ENCODE data around the gene MCF2L.

Gene MCF2L

GRCh38 chr13:112943309-112944125 is 25.5 kb upstream of the MCF2L start:
- DNase-seq = peak; percentile 84

GRCh38 chr13:112947796-112948195 is 21.2 kb upstream of the MCF2L start:
- DNase-seq = no peak

- no peak for DNase-seq
Observed at GRCh38 chr13:112951674-112952371, 17.2 kb upstream of the MCF2L start.

DNA sequence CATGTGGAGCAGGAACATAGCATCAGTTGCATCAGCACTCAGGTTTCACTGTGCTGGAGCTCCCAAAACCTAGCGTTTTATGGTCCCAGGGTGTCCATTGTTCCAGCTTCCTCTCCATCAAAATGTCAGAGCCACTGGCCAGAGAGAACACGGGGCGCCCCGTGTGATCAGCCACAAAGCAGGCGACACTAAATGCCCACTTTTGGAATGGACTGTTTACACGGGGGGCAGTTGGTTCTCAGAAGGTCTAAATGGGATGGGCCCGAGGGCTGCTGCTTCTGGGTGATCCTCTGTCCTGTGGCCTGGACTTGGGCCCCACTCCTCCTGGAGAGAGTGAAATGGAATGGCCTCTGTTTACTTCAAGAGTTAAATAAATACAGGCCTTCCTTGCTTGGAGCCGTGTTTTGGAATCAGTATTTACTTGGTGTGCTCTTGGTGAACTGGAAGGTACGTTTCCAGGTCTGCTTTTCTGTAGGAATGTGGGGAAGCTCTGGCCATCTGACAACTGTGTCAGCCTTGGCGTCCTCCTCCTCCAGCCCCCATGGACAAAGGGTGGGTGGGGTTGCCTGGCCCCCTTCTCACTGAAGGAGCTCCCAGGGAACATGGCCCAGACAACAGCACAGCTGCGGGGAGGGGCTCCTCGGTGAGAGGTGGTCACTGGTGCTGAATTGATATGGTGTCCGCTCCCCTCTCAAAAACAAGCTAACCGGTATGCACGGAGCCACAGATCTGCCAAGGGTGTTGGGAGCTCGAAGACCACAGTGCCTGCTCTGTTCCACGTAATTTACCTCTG is 16.1 kb upstream of the MCF2L start:
- no peak for DNase-seq

- DNase-seq = peak; percentile 37
Observed at GRCh38 chr13:112953591-112954487, 15.2 kb upstream of the MCF2L start.

GRCh38 chr13:112954488-112955270 is 14.3 kb upstream of the MCF2L start:
- DNase-seq = no peak

DNA sequence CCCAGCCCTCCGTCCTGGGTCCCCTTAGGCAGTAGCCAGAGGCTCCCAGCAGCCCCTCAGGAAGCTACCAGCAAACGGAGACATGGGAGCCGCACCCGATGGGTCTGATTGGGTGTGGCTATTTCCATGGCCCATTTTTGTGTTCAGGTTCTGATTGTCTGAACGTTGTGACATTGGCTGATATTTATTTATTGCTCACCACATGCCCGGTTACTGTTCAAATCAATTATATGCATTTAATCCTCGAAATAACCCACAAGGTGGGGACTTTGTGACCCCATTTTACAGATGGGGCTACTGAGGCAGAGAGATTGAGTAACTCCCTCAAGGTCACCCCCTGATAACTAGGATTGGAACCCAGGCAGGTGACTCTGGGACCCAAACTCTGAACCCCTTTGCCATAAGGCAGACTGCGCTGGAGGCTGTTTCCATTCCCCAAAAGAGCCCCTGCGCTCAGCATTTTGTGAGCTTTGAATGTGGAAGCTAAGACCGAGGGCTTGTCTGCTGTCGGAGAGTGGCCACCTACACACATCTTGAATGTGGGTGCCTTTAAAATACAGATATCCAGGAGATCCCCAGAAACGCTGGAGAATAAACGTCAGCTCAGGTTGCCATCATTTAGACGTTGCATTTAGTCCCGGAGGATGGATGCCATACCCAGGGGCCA is 13.6 kb upstream of the MCF2L start:
- DNase-seq = no peak

- DNase-seq = no peak
Observed at GRCh38 chr13:112955956-112956355, 13.1 kb upstream of the MCF2L start.

GRCh38 chr13:112956571-112957294 is 12.3 kb upstream of the MCF2L start:
- DNase-seq = peak; percentile 79

DNA sequence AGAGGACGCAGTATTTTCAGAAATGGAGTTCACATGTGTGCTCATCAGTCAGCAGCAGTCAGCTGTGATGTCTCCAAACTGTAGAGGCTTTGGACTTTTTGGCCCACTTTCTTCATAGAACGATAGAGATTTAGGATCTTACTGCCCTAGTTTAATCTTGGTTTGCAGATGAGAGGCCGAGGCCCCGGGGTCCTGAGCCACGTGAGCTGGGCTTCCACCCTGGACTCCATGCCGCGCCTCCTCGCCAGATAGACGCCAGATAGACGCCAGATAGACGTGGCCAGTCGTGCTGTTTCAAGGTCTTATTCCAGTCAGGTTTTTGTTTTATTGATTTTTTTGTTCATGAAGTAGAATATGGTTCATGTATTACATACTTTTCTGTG is 11.7 kb upstream of the MCF2L start:
- DNase-seq = no peak

GRCh38 chr13:112958127-112958989 is 10.7 kb upstream of the MCF2L start:
- no peak for DNase-seq

DNA sequence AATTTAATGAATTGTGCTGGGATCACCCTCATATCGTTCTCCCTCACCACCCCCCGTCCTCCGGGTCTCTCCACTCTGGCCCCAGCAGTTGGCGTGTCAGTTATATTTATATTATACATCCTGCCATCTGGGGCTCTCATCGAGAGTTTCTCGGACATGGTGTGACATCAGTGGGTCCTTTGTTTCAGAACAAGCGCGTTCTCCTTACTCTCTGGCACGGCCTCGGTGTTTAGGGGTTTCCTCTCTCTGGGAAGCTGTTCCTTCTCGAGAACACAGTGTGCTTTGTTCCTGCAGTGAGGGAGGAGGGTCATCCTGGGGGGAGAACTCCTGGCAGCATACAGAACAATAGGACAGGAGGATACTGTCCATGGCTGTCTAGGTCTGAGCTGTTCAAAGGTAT is 9.8 kb upstream of the MCF2L start:
- peak; percentile 80 for DNase-seq

DNA sequence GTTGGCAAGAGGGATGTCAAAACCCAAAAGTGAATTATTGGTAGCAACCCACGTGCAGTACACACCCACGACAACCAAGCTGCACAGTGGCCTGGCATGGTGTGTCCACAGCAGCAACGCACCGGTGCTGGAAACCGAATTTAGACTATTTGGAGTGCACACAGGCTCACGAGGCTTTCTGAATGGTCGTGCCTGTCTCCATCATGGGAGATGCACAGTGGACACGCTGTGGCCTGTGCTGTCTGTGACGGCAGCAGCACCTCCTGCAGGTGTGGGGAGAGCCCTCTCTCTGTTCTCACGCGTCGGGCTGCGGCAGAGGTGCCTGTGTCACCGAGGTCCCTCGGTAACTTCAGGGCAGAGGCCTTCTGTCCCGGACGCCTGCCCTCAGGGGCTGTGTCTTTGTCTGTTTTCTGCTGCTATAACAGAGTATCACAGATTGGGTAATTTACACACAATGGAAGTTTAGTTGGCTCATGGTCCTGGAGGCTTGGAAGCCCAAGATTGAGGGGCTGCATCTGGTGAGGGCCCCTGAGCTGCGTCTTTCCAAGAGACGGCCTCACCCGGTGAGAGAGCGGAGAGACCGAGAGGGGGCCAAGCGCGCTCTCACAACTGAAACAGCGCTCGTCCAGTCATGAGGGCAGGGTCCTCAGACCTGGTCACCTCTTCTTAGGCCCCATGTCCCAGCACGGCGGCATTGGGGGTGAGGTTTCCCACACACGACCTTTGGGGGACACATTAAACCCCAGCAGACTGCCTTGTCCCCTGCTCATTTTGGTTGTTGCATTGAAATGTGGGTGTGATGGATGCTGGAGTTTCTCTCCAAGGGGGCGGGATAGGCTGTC is 9.1 kb upstream of the MCF2L start:
- DNase-seq = no peak

- no peak for DNase-seq
Observed at GRCh38 chr13:112960706-112961105, 8.3 kb upstream of the MCF2L start.

DNA sequence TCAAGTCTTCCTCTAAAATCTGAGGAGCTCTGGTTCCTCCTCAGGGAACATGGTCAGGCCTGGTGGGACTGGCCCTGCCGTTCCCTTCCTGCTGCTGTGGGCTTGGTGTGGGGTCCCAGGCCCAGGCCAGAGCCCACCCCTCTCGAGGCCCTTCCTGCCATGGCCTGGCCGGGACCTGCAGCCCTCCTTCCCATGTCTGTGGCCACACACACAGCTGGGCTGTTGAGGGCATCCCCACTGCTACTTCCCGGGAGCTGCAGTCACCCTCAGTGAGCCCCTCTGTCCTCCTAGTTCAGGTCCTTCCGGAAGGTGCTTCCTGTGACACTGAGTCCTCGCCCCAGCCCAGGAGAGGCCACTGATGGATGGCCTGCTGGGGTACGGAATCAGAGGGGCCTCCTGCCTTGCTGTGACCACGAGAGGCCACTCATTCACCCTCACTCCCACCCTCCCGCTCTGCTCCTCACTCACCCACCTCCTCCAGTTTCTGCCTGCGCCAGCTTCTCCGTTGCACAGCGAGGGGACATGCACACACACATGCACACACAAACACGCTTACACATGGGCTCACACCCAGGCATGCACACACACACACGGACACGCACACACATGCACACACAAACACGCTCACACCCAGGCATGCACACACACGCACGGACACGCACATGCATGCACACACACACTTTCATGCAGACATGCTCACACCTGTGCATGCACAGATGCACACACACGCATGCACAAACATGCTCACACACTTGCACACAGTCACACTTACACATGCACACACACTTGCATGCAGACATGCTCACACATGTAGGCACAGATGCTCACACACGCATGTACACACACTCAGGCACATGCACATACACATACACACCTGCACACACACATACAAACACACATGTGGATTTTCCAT is 7.3 kb upstream of the MCF2L start:
- no peak for DNase-seq

- DNase-seq = no peak
Observed at GRCh38 chr13:112962396-112962795, 6.6 kb upstream of the MCF2L start.

GRCh38 chr13:112962911-112963625 is 5.9 kb upstream of the MCF2L start:
- DNase-seq = no peak

All from eye (tissue), 1 donor.